ENCODE data around the gene SLC9A9. TPM values are rescaled to one million over a fixed set of nuclear protein-coding genes. Genes with fewer than 3 reads are reported as not detected.

Gene SLC9A9
- total and polyA plus RNA-seq, 9 of the 15 experiments (the other 6 are each of a cell fraction or from before 2014, with no cell fraction given): 0.03 to 0.13 TPM; not detected in 7

DNA sequence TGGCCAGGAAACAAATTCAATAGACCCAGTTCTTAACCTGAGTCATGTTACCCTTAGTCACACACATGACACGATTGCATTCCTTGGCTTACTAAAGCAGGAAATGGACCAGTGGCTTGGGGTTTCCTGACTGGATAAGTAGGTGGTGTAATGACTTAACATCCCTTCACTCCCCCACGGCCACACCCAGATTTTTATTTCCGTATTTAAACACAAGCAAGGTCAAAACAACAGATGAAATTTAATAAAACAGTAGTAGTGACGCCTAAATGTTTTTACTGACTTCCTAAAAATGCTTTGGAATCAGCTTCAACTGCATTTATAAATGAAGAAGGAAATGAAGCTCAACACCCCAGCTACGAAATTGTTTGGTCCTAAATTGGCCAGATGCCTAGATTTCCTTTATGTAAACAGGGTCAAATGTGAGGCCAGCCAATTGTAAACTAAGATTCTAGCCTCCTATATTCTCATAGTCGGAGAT lies 404.4 kb downstream of the SLC9A9 start (continued):
- TF ChIP-seq ZNF707 (CRISPR knock-in tag; conservative IDR thresholded peaks at IDR 0.05) (no peak), SMARCE1 (IDR thresholded peaks at IDR 0.05) (peak; percentile 35; the same call in 1 of the 2 replicates), ZEB2 (IDR thresholded peaks at IDR 0.05) (0 out of 2 replicates have a peak, but pooled peaks have one; percentile 44), CBX3 (IDR thresholded peaks at IDR 0.05; ENCODE audit: borderline replicate concordance in 1 of 2, low read length in 2 of 2) (peak in 1 of 2 experiments; percentile 80; a peak in 1 of 3 replicates), MCM3 (IDR thresholded peaks at IDR 0.05) (no peak), RCOR1 (IDR thresholded peaks at IDR 0.05; ENCODE audit: borderline replicate concordance in 1 of 2, low read depth in 2 of 2, low read length in 2 of 2) (peak in 1 of 2 experiments; percentile 37; a peak in 1 of 4 replicates), ATF7 (IDR thresholded peaks at IDR 0.05) (peak; percentile 42; the same call in 1 of the 2 replicates), MAFG (tag; conservative IDR thresholded peaks at IDR 0.05) (0 out of 2 replicates have a peak, but pooled peaks have one; percentile 28), CTBP1 (IDR thresholded peaks at IDR 0.05; ENCODE audit: borderline replicate concordance) (0 out of 2 replicates have a peak, but pooled peaks have one; percentile 31), ETV1 (tag; conservative IDR thresholded peaks at IDR 0.05; ENCODE audit: low read depth) (peak; percentile 64), KDM1A (IDR thresholded peaks at IDR 0.05) (peak in 1 of 2 experiments; percentile 39; a peak in 1 of 4 replicates), TEAD1 (CRISPR knock-in tag; IDR thresholded peaks at IDR 0.05) (0 out of 4 replicates have a peak, but pooled peaks have one; percentile 18 to 47), EP300 (IDR thresholded peaks at IDR 0.05; ENCODE audit: low read length) (peak; percentile 45; the same call in 1 of the 2 replicates), PYGO2 (tag; IDR thresholded peaks at IDR 0.05) (no peak), CREM (IDR thresholded peaks at IDR 0.05; ENCODE audit: low read depth) (peak; percentile 19; the same call in 1 of the 2 replicates), TEAD4 (IDR thresholded peaks at IDR 0.05; ENCODE audit: low read length) (peak; percentile 75), TEAD4 (CRISPR knock-in tag; IDR thresholded peaks at IDR 0.05; ENCODE audit: borderline replicate concordance) (no peak), ZNF324 (CRISPR knock-in tag; IDR thresholded peaks at IDR 0.05) (no peak), KDM2B (CRISPR knock-in tag; IDR thresholded peaks at IDR 0.05) (no peak), GABPA (tag; conservative IDR thresholded peaks at IDR 0.05; ENCODE audit: low read depth) (peak; percentile 56), ATF1 (CRISPR knock-in tag; IDR thresholded peaks at IDR 0.05) (no peak), ATF1 (tag; IDR thresholded peaks at IDR 0.05) (peak; percentile 27; the same call in 1 of the 2 replicates), RB1 (IDR thresholded peaks at IDR 0.05; ENCODE audit: low read depth) (no peak)
- TF ChIP-seq, protein P1, sequence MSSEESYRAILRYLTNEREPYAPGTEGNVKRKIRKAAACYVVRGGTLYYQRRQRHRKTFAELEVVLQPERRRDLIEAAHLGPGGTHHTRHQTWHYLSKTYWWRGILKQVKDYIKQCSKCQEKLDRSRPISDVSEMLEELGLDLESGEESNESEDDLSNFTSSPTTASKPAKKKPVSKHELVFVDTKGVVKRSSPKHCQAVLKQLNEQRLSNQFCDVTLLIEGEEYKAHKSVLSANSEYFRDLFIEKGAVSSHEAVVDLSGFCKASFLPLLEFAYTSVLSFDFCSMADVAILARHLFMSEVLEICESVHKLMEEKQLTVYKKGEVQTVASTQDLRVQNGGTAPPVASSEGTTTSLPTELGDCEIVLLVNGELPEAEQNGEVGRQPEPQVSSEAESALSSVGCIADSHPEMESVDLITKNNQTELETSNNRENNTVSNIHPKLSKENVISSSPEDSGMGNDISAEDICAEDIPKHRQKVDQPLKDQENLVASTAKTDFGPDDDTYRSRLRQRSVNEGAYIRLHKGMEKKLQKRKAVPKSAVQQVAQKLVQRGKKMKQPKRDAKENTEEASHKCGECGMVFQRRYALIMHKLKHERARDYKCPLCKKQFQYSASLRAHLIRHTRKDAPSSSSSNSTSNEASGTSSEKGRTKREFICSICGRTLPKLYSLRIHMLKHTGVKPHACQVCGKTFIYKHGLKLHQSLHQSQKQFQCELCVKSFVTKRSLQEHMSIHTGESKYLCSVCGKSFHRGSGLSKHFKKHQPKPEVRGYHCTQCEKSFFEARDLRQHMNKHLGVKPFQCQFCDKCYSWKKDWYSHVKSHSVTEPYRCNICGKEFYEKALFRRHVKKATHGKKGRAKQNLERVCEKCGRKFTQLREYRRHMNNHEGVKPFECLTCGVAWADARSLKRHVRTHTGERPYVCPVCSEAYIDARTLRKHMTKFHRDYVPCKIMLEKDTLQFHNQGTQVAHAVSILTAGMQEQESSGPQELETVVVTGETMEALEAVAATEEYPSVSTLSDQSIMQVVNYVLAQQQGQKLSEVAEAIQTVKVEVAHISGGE (CRISPR knock-in tag; IDR thresholded peaks at IDR 0.05): no peak
- TF ChIP-seq, protein P2, sequence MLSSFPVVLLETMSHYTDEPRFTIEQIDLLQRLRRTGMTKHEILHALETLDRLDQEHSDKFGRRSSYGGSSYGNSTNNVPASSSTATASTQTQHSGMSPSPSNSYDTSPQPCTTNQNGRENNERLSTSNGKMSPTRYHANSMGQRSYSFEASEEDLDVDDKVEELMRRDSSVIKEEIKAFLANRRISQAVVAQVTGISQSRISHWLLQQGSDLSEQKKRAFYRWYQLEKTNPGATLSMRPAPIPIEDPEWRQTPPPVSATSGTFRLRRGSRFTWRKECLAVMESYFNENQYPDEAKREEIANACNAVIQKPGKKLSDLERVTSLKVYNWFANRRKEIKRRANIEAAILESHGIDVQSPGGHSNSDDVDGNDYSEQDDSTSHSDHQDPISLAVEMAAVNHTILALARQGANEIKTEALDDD (IDR thresholded peaks at IDR 0.05): peak; percentile 78
- TF ChIP-seq, protein P3, sequence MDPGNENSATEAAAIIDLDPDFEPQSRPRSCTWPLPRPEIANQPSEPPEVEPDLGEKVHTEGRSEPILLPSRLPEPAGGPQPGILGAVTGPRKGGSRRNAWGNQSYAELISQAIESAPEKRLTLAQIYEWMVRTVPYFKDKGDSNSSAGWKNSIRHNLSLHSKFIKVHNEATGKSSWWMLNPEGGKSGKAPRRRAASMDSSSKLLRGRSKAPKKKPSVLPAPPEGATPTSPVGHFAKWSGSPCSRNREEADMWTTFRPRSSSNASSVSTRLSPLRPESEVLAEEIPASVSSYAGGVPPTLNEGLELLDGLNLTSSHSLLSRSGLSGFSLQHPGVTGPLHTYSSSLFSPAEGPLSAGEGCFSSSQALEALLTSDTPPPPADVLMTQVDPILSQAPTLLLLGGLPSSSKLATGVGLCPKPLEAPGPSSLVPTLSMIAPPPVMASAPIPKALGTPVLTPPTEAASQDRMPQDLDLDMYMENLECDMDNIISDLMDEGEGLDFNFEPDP (CRISPR knock-in tag; IDR thresholded peaks at IDR 0.05): no peak
